GM12801 (cell line): ENCODE data around the gene AP3S1.

Source experiments
- TF ChIP-seq, protein P1 (sequence below): IDR thresholded peaks from one replicate; pipeline ENCODE4 v1.5.1; 2011; ENCODE audit warnings: control low read depth; ENCODE audit not compliant: insufficient read length; ENCODE audit errors: extremely low read depth

AP3S1 gene

GRCh38 chr5:115841382-115842088 lies at the start of gene AP3S1, which contains the start of gene ATG12:
TSS of gene AP3S1 (plus strand) at chr5:115841935. CDS start at chr5:115842038, 103 bp downstream.
TSS of gene ATG12 (minus strand) at chr5:115841565. CDS start at chr5:115841552, 13 bp downstream.
- TF ChIP-seq, protein P1, sequence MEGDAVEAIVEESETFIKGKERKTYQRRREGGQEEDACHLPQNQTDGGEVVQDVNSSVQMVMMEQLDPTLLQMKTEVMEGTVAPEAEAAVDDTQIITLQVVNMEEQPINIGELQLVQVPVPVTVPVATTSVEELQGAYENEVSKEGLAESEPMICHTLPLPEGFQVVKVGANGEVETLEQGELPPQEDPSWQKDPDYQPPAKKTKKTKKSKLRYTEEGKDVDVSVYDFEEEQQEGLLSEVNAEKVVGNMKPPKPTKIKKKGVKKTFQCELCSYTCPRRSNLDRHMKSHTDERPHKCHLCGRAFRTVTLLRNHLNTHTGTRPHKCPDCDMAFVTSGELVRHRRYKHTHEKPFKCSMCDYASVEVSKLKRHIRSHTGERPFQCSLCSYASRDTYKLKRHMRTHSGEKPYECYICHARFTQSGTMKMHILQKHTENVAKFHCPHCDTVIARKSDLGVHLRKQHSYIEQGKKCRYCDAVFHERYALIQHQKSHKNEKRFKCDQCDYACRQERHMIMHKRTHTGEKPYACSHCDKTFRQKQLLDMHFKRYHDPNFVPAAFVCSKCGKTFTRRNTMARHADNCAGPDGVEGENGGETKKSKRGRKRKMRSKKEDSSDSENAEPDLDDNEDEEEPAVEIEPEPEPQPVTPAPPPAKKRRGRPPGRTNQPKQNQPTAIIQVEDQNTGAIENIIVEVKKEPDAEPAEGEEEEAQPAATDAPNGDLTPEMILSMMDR = no peak

DNA sequence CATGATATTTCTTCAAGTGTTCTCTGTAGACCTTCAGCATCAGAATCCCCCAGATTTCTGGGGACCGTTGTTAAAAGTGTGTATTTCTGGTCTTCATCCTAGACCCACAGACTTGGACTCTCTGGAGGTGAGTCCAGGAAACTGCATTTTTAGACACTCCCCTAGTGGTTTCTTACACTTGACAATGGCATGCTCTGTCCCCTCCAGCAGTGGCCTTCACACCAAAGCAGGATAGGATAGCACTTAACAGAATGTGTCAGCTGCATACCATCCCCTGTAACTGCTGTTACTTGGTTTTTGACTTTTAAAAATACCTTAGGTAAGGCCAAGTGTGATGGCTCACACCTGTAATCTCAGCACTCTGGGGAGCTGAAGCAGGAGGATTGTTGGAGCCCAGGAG lies 46.0 kb upstream of the AP3S1 start:
- TF ChIP-seq, protein P1 = no peak

- TF ChIP-seq, protein P1 = no peak
Observed at GRCh38 chr5:115796656-115797055, 45.1 kb upstream of the AP3S1 start.

- TF ChIP-seq, protein P1 = no peak
Observed at GRCh38 chr5:115798252-115798651, 43.5 kb upstream of the AP3S1 start.

DNA sequence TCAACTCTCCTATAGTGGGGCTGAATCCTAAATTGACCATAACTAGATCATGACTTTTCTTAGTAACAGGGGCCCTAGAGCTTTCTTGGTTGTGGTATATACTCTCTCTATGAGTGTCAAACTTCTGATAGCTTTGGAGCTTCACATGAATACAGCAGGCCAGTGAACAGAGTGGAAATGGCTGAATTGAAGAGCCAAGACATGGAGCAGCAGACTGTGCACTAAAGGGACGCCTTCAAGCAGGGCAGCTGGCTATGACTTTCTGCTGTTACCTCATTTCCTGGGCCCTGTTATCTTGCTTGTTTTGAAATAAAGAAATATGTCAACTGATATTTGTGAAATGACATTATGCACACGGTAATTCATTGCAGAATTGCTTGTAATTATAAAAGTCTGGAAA lies 41.6 kb upstream of the AP3S1 start:
- TF ChIP-seq, protein P1 = no peak

GRCh38 chr5:115801152-115801551 lies 40.6 kb upstream of the AP3S1 start:
- TF ChIP-seq, protein P1 = no peak

DNA sequence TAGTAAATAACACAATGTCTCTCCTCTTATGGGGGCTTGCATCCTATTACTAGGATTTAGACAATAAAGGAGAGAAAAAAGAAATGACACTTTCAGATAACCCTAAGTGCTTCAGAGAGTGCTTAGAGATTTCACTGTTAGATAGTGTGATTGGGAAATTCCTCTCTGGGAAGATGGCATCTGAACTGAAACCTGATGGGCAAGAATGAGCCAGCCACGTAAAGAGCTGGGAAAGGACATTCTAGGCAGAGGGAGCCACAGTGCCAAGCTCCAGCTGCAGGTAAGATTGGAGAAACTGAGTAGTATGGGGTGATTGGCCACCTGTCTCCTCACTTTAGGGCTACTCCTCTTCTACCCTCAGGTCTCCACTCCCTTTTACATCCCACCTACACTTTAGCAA lies 39.8 kb upstream of the AP3S1 start:
- TF ChIP-seq, protein P1 = no peak
